PFSK-1 (cell line): Measurements from ENCODE around the gene SORCS3.

Experiments
- FOXP2 ChIP-seq: optimal IDR thresholded peaks from 2 replicates; pipeline ENCODE3; 2011; ENCODE audit warnings: borderline replicate concordance, control low read depth, inconsistent platforms; ENCODE audit not compliant: insufficient read depth; ENCODE audit errors: extremely low read length, extremely low read depth
- POLR2AphosphoS5 ChIP-seq: IDR thresholded peaks from 2 replicates; pipeline ENCODE4 v1.6.1; 2012; ENCODE audit warnings: low read depth, mild to moderate bottlenecking, control low read depth, low read length, moderate library complexity
- SIN3A ChIP-seq: IDR thresholded peaks from 2 replicates; pipeline ENCODE4 v1.6.1; 2012; ENCODE audit warnings: mild to moderate bottlenecking, low read length, moderate library complexity, borderline replicate concordance; ENCODE audit not compliant: insufficient read depth
- TAF1 ChIP-seq: IDR thresholded peaks from 2 replicates; pipeline ENCODE4 v1.6.1; 2012; ENCODE audit warnings: low read length, control low read depth, borderline replicate concordance; ENCODE audit not compliant: insufficient read depth
- TF ChIP-seq, protein P1 (sequence below), 2 experiments: IDR thresholded peaks; 2 replicates each; pipeline versions ENCODE4 v1.6.1 to v1.8.0; 2011 to 2012; ENCODE audit warnings: low read depth in 2 of 2, low read length in 2 of 2, control low read depth in 1 of 2, inconsistent platforms in 1 of 2, mild to moderate bottlenecking in 1 of 2, moderate library complexity in 1 of 2; ENCODE audit not compliant: insufficient read depth in 1 of 2

Gene SORCS3

DNA sequence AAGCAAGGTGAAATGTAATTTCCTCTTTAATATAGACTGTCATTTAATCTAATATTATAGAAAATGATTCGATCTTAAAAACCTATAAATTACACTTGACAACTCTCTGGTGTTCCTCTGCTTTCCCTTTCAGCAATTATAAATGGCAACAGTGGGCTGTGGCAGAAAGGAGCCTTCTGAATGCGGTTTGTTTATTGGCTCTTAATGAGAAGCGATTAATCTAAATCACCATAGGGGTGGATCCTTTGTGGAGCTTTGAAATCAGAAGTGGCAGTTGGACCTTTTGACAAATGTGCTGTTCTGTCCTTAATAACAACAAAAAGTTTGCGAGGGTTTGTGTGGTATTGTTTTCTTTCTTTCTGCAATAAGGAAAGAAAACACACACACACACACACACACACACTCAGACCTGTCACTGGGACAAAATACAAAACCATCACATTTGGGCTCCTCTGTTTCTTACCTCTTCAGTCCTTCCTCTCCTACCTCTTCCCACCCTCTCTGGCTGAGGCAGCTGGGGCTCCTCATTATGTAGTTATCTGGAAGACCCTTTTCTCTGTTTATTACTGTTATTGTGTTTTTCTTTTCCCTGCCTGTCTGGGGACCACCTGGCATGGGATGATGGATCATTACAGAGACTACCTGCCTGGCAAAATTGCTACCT, 316.2 kb downstream of the SORCS3 start:
- TF ChIP-seq FOXP2 (no peak), TAF1 (no peak)
- TF ChIP-seq, protein P1, sequence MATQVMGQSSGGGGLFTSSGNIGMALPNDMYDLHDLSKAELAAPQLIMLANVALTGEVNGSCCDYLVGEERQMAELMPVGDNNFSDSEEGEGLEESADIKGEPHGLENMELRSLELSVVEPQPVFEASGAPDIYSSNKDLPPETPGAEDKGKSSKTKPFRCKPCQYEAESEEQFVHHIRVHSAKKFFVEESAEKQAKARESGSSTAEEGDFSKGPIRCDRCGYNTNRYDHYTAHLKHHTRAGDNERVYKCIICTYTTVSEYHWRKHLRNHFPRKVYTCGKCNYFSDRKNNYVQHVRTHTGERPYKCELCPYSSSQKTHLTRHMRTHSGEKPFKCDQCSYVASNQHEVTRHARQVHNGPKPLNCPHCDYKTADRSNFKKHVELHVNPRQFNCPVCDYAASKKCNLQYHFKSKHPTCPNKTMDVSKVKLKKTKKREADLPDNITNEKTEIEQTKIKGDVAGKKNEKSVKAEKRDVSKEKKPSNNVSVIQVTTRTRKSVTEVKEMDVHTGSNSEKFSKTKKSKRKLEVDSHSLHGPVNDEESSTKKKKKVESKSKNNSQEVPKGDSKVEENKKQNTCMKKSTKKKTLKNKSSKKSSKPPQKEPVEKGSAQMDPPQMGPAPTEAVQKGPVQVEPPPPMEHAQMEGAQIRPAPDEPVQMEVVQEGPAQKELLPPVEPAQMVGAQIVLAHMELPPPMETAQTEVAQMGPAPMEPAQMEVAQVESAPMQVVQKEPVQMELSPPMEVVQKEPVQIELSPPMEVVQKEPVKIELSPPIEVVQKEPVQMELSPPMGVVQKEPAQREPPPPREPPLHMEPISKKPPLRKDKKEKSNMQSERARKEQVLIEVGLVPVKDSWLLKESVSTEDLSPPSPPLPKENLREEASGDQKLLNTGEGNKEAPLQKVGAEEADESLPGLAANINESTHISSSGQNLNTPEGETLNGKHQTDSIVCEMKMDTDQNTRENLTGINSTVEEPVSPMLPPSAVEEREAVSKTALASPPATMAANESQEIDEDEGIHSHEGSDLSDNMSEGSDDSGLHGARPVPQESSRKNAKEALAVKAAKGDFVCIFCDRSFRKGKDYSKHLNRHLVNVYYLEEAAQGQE (IDR thresholded peaks at IDR 0.05; ENCODE audit: insufficient read depth in 1 of 2, low read depth in 2 of 2, low read length in 2 of 2), result no peak

DNA sequence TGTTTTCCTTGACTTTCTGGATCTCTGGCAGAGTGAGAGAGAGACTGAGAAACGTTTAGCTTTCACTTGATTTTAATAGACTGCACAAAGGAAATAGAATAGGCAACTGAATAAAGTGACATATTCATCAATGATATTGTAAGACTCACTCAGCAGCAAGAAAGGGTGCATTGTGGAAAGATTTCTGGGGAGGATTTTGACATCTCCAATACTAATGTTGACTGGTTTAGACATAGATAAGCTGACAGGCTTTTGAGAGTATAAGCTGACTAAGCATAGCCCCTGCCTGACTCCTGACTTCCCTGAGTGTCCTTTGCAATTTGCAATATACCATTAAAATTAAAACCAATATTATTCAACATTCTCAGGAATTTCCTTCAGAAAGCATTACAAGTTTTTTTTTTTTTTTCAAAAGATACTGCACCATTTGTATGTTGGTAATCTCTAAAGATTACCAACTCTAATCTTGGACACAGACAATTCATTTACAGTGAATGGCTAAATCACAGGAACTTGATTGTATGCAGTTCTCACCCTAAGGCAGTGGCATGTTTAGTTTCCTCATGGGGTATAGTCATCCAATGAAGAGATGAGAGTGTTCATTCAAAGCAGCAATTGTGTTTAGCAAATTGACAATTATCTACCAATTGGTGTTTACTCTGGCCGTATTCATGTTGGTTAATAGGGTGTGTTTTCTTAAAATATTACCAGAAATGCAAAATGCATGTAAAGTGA, 325.6 kb downstream of the SORCS3 start:
- TF ChIP-seq FOXP2, result no peak
- no peak for TF ChIP-seq POLR2AphosphoS5
- TF ChIP-seq, protein P1 (IDR thresholded peaks at IDR 0.05; ENCODE audit: insufficient read depth in 1 of 2, low read depth in 2 of 2, low read length in 2 of 2), result no peak
- TF ChIP-seq TAF1, result no peak
- TF ChIP-seq SIN3A, result no peak

DNA sequence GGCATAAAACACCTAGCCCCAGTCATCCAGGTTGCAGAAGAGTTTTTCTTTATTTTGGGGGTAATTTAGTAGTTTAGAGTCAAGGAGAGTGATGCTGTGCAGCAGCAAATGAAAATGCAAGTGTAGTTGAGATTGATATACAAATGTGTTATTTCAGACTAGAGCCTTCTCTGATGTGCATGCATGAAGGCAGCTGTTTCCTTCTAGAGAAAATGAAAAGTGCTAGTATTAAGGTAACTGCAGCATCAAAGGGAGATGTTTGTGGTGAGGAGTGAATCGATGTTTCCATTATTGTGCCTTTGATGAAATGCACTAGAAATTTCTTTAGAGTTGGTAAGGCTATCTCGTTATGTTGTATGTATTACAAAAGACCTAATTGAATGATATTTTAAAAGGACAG, 339.3 kb downstream of the SORCS3 start:
- TF ChIP-seq FOXP2, result no peak
- TF ChIP-seq, protein P1 (IDR thresholded peaks at IDR 0.05; ENCODE audit: insufficient read depth in 1 of 2, low read depth in 2 of 2, low read length in 2 of 2), result no peak
- TF ChIP-seq SIN3A, result no peak
- no peak for TF ChIP-seq POLR2AphosphoS5
- no peak for TF ChIP-seq TAF1

DNA sequence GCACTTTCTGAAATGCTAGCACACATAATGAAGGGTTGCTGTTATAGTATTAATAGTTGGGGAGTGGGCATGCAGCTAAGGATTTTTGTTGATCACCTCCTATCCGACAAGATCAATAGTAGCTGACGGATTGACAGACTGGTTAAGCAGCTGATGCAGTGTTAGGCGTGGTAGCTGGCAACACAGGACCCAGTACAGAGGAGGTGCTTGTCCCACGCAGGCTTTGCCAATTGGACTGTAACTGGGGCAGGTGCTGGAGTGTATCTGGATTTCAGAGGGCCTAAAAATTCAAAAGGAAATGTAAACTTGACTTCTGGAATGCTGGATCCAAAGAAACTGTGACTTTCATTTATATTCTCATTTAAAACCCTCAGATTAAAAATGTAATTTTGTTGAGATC, 340.9 kb downstream of the SORCS3 start:
- TF ChIP-seq POLR2AphosphoS5 (no peak), FOXP2 (no peak), SIN3A (no peak), TAF1 (no peak)
- TF ChIP-seq, protein P1 (IDR thresholded peaks at IDR 0.05; ENCODE audit: insufficient read depth in 1 of 2, low read depth in 2 of 2, low read length in 2 of 2), result no peak
